ENCODE data around the gene SCRT2.

Gene SCRT2

GRCh38 chr20:669573-669972 is 6.0 kb downstream of the SCRT2 start:
- no peak for TF ChIP-seq GATA3 (IDR thresholded peaks at IDR 0.05; ENCODE audit: low read depth, low read length)

- no peak for TF ChIP-seq GATA3 (IDR thresholded peaks at IDR 0.05; ENCODE audit: low read depth, low read length)
- TF ChIP-seq GATA2 (IDR thresholded peaks at IDR 0.05; ENCODE audit: low read depth, low read length), result no peak
These were observed 7.0 kb downstream of the SCRT2 start for GRCh38 chr20:668638-669037.

GRCh38 chr20:668050-668449 is 7.6 kb downstream of the SCRT2 start:
- no peak for TF ChIP-seq GATA3 (IDR thresholded peaks at IDR 0.05; ENCODE audit: low read depth, low read length)
- no peak for TF ChIP-seq GATA2 (IDR thresholded peaks at IDR 0.05; ENCODE audit: low read depth, low read length)

GRCh38 chr20:667351-668034 is 8.1 kb downstream of the SCRT2 start:
- TF ChIP-seq GATA2 (IDR thresholded peaks at IDR 0.05; ENCODE audit: low read depth, low read length) (no peak), GATA3 (IDR thresholded peaks at IDR 0.05; ENCODE audit: low read depth, low read length) (no peak)

- no peak for TF ChIP-seq GATA2 (IDR thresholded peaks at IDR 0.05; ENCODE audit: low read depth, low read length)
- no peak for TF ChIP-seq GATA3 (IDR thresholded peaks at IDR 0.05; ENCODE audit: low read depth, low read length)
These were observed 8.7 kb downstream of the SCRT2 start for GRCh38 chr20:666877-667276.

GRCh38 chr20:665276-665675 is 10.3 kb downstream of the SCRT2 start:
- no peak for TF ChIP-seq GATA2 (IDR thresholded peaks at IDR 0.05; ENCODE audit: low read depth, low read length)
- TF ChIP-seq GATA3 (IDR thresholded peaks at IDR 0.05; ENCODE audit: low read depth, low read length), result no peak

GRCh38 chr20:664576-664975 is 11.0 kb downstream of the SCRT2 start:
- TF ChIP-seq GATA3 (IDR thresholded peaks at IDR 0.05; ENCODE audit: low read depth, low read length) (no peak), GATA2 (IDR thresholded peaks at IDR 0.05; ENCODE audit: low read depth, low read length) (no peak)

GRCh38 chr20:664151-664550 is 11.5 kb downstream of the SCRT2 start:
- TF ChIP-seq GATA2 (IDR thresholded peaks at IDR 0.05; ENCODE audit: low read depth, low read length) (no peak), GATA3 (IDR thresholded peaks at IDR 0.05; ENCODE audit: low read depth, low read length) (no peak)

GRCh38 chr20:663315-664090 is 12.1 kb downstream of the SCRT2 start:
- TF ChIP-seq GATA2 (IDR thresholded peaks at IDR 0.05; ENCODE audit: low read depth, low read length), result no peak

GRCh38 chr20:662277-663192 is 13.1 kb downstream of the SCRT2 start:
- TF ChIP-seq GATA2 (IDR thresholded peaks at IDR 0.05; ENCODE audit: low read depth, low read length) (no peak), GATA3 (IDR thresholded peaks at IDR 0.05; ENCODE audit: low read depth, low read length) (no peak)

- no peak for TF ChIP-seq GATA3 (IDR thresholded peaks at IDR 0.05; ENCODE audit: low read depth, low read length)
- no peak for TF ChIP-seq GATA2 (IDR thresholded peaks at IDR 0.05; ENCODE audit: low read depth, low read length)
These were observed 13.9 kb downstream of the SCRT2 start for GRCh38 chr20:661474-662270.

GRCh38 chr20:658731-659291 is 16.8 kb downstream of the SCRT2 start:
- TF ChIP-seq GATA2 (IDR thresholded peaks at IDR 0.05; ENCODE audit: low read depth, low read length) (no peak), GATA3 (IDR thresholded peaks at IDR 0.05; ENCODE audit: low read depth, low read length) (no peak)

GRCh38 chr20:658202-658601 is 17.4 kb downstream of the SCRT2 start:
- TF ChIP-seq GATA3 (IDR thresholded peaks at IDR 0.05; ENCODE audit: low read depth, low read length) (no peak), GATA2 (IDR thresholded peaks at IDR 0.05; ENCODE audit: low read depth, low read length) (no peak)

All from SH-SY5Y (cell line).